ENCODE data around the gene PSMA5.
"Not testable (repeated sequence)": the region's sequence is repeated elsewhere in the genome, so short reads cannot be mapped to it uniquely, and the experiment has no call there.

PSMA5 gene

GRCh38 chr1:109392037-109392787 lies 34.0 kb downstream of the PSMA5 start:
- DNase-seq (ENCODE audit: low read depth) = no peak

DNA sequence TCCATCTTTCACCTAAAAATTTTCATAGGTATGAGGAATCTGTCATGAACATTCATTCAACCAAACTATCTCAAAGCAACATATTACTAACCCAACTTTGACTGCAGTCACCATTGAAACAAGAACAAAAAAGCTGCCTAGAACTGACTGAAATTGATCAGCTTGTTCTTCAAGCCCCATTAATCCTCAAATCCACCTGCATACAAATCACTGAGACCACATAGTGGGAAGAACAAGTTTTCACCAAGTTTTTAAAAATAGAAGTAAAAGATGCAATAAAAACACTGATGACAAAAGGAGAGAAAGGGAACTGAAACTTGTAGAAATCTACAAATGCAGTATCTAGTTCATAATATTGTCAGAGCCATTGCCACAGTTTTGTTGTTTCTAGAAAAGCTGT lies 34.6 kb downstream of the PSMA5 start:
- DNase-seq (ENCODE audit: low read depth) = no peak

- DNase-seq (ENCODE audit: low read depth) = peak; percentile 60
Measured at GRCh38 chr1:109391157-109391556, 35.1 kb downstream of the PSMA5 start.

- no peak for DNase-seq (ENCODE audit: low read depth)
Measured at GRCh38 chr1:109389638-109390341, 36.5 kb downstream of the PSMA5 start.

DNA sequence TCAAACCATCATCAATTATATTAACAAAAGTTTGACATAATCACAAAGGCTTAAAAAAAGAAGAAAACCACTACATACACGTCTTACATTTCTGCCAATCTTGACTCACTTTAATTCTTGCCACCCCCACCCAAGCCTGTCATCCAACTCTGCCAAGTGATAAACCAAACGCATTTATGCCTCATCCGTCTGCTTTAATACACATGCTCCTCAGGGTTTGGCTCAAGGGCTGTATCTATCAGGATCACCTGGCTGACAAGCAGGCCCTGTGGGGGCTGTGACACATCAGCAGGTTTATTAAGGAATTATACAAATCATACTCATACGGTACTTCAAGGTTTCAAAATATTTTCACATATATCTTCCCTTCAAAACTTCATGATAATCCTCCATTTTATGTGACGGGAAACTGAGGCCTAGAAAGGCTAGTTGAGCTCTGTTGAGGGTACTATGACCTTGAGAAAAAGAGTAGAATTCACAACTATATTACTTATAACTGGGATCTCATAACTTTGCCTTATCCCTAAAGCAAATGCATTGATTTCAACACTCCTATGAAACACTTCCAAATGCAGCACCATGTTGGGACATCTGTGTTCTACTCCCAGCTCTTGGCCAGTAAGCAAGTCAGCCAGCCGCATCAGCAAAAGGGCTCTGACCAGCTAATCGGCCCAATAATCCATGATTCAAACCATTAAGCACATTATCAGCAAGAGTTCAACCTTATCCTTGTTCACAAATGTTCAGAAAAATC lies 37.2 kb downstream of the PSMA5 start:
- DNase-seq (ENCODE audit: low read depth) = no peak

DNA sequence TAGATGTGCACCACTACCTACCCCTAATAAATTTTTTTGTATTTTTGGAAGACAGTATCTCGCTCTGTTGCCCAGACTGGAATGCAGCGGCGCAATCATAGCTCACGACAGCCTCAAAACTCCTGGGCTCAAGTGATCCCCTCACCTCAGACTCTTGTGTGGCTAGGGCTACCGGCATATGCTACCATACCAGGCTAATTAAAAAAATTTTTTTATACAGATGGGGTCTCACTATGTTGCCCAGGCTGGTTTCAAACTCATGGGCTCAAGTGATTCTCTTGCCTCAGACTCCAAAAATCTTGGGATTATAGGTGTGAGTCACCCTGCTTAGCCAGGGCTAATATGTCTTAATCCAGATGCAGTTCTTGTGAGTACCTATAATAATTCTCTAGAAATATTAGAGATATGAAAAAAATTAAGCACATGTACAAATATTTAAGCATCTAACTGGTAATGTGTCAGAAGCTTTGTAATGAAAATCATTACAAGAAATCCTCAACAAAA lies 38.0 kb downstream of the PSMA5 start:
- DNase-seq (ENCODE audit: low read depth) = no peak

- DNase-seq (ENCODE audit: low read depth) = no peak
Measured at GRCh38 chr1:109386054-109386717, 40.1 kb downstream of the PSMA5 start.

DNA sequence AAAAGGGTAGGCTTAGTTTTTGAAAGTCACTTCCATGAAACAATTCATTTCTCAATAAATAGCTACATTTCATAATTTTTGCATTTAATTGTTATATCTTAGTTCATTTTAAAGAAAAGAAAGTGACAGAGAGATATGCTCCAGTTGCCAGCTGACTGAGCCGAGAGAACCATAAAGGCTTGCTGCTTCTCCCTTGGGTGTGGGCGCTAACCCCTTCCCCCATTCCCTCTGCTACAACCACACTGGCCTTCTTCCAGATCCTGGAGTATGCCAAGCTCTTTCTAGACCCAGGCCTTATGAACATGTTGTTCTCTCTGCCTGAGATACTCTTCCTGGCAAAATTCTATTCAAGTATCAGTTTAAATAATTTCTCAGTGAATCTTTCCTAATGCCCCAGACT lies 40.8 kb downstream of the PSMA5 start:
- no peak for DNase-seq (ENCODE audit: low read depth)

GRCh38 chr1:109383854-109384253 lies 42.4 kb downstream of the PSMA5 start:
- DNase-seq (ENCODE audit: low read depth) = no peak

GRCh38 chr1:109383087-109383779 lies 43.0 kb downstream of the PSMA5 start:
- DNase-seq (ENCODE audit: low read depth) = no peak

GRCh38 chr1:109381573-109381972 lies 44.7 kb downstream of the PSMA5 start:
- no peak for DNase-seq (ENCODE audit: low read depth)

- no peak for DNase-seq (ENCODE audit: low read depth)
Measured at GRCh38 chr1:109379907-109380306, 46.3 kb downstream of the PSMA5 start.

DNA sequence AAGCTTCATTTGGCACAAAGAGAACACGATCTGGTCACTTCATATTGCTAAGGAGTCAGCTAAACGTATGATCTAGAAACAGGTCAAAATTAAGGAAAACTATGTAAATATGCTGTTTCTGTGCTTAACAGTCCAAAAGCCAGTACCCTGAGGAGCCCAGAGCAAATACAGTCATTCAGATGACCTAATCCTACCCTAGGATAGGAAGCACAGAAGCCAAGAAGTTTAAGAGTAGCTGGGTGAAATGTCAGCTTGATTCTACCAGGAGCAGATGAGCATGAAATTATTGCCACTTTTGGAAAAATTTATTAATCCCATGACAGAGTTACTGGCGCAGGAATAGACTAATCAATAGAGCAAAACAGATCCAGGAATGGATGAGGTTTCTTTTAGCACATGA lies 46.8 kb downstream of the PSMA5 start:
- DNase-seq (ENCODE audit: low read depth) = peak; percentile 59

DNA sequence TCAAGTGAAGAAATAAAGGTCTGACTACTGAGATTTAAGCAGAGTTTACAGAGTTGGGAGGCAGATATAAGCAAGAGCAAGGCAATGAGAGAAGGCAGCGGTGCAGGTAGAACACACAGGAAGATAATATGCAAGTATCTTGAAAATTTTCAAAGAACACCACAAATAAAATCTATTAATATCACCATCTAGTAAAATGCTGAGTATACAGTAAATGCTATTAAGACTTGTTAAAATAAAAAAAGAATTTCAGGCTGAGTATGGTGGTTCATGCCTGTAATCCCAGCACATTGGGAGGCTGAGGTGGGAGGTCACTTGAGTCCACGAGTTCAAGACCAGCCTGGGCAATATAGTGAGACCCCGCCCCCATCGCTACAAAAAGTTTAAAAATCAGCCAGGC lies 48.5 kb downstream of the PSMA5 start:
- DNase-seq (ENCODE audit: low read depth) = no peak

DNA sequence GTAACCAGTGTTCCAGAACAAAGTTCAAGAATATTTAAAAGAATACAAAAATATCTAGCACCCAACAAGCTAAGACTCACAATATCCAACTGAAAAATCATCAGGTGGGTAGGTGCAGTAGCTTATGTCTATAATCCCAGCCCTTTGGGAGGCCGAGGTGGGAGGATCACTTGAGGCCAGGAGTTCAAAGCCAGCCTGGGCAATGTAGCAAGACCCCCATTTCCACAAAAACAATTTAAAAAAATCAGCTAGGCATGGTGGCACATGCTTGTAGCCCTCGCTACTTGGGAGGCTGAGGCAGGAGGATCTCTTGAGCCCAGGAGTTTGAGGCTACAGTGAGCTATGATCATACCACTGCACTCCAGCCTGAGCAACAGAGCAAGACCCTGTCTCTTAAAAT lies 52.6 kb downstream of the PSMA5 start:
- not testable (repeated sequence) for DNase-seq (ENCODE audit: low read depth)

- DNase-seq (ENCODE audit: low read depth) = no peak
Measured at GRCh38 chr1:109373126-109373525, 53.1 kb downstream of the PSMA5 start.

DNA sequence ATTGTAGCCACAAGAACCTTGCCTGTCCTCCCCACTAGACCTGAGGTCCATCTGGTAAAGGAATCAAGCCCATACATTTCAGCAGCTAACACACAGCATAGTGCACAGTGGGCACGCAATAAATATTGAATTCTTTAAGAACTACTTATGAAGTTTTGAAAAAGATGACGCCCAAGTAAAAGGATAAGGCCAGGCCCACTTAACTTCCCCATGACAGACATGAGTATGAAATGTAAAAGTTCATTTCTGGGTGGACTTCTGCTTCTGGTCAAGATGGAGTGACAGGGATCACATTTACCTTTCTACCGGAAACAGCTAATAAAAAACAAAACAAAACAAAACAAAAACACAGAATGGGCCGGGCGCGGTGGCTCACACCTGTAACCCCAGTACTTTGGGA lies 54.0 kb downstream of the PSMA5 start:
- no peak for DNase-seq (ENCODE audit: low read depth)

GRCh38 chr1:109371341-109371739 lies 54.9 kb downstream of the PSMA5 start:
- peak; percentile 89 for DNase-seq (ENCODE audit: low read depth)

GRCh38 chr1:109370712-109371340 lies 55.4 kb downstream of the PSMA5 start:
- peak; percentile 81 for DNase-seq (ENCODE audit: low read depth)

- DNase-seq (ENCODE audit: low read depth) = no peak
Measured at GRCh38 chr1:109369167-109369746, 57.0 kb downstream of the PSMA5 start.

DNA sequence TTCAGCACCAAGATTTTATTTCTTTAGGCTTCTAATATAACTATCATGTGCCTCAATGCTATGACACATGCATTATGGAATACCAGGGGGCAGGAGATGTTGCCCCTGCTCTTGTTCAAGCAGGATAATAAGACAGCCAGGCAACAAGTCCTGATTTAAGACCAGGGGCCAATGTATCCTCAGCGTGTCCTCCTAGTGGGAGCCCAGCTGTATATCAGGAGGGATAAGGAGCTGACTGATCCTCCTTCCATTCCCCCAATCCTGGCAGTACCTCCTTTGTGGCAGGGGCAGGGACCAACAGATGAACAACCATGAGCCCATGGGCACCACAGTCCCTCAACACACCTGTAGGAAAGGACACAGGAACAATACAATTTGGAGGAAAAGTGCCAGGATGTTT lies 57.8 kb downstream of the PSMA5 start:
- no peak for DNase-seq (ENCODE audit: low read depth)
